Parathyroid adenoma (tissue), 2 donors: Measurements from ENCODE around the gene CTNND2.

ENCODE experiments used
- H2AFZ ChIP-seq: fragments of 300-600 bp; sonication (generic); one replicate; pipeline ENCODE4 v1.7.0; 2017; ENCODE audit warnings: antibody characterized with exemption, mild to moderate bottlenecking
- H3K27ac ChIP-seq: fragments of 300-600 bp; sonication (generic); one replicate; pipeline ENCODE4 v1.7.0; 2017
- H3K27me3 ChIP-seq: fragments of 300-600 bp; sonication (generic); one replicate; pipeline ENCODE4 v1.7.0; 2017; ENCODE audit warnings: low read length; ENCODE audit not compliant: control insufficient read depth, insufficient read depth
- H3K36me3 ChIP-seq: fragments of 300-600 bp; sonication (generic); one replicate; pipeline ENCODE4 v1.7.0; 2017; ENCODE audit warnings: low read length; ENCODE audit not compliant: control insufficient read depth, insufficient read depth
- H3K4me1 ChIP-seq: fragments of 300-600 bp; sonication (generic); one replicate; pipeline ENCODE4 v1.7.0; 2017; ENCODE audit warnings: control low read depth
- H3K4me2 ChIP-seq: fragments of 300-600 bp; sonication (generic); one replicate; pipeline ENCODE4 v1.7.0; 2017; ENCODE audit warnings: low read length
- H3K4me3 ChIP-seq: fragments of 300-600 bp; sonication (generic); one replicate; pipeline ENCODE4 v1.7.0; 2017; ENCODE audit warnings: low read depth, low read length
- H3K79me2 ChIP-seq: fragments of 300-600 bp; sonication (generic); one replicate; pipeline ENCODE4 v1.7.0; 2017; ENCODE audit warnings: control low read depth
- H3K9ac ChIP-seq: fragments of 300-600 bp; sonication (generic); one replicate; pipeline ENCODE4 v1.7.0; 2017; ENCODE audit warnings: mild to moderate bottlenecking
- H3K9me3 ChIP-seq: fragments of 300-600 bp; sonication (generic); one replicate; pipeline ENCODE4 v1.7.0; 2017; ENCODE audit warnings: low read length; ENCODE audit not compliant: control insufficient read depth
- TF ChIP-seq, protein P1 (sequence below): fragments of 300-600 bp; sonication (generic); IDR thresholded peaks from one replicate; pipeline ENCODE4 v1.7.0; 2017; ENCODE audit warnings: antibody characterized with exemption, mild to moderate bottlenecking
- donor health status: primary hyperparathyroidism.

CTNND2 gene

GRCh38 chr5:11268891-11269290 lies 635.4 kb downstream of the CTNND2 start:
- Histone ChIP-seq H3K9me3 (no peaks in the 10 kb centered on the region), H3K79me2 (no peaks in the 10 kb centered on the region), H3K4me1 (no peaks in the 10 kb centered on the region), H2AFZ (no peak overlapping the region), H3K27me3 (no peaks in the 10 kb centered on the region), H3K4me2 (no peak overlapping the region), H3K9ac (no peak overlapping the region), H3K4me3 (no peak overlapping the region), H3K36me3 (no peaks in the 10 kb centered on the region), H3K27ac (no peak overlapping the region)
- TF ChIP-seq, protein P1, sequence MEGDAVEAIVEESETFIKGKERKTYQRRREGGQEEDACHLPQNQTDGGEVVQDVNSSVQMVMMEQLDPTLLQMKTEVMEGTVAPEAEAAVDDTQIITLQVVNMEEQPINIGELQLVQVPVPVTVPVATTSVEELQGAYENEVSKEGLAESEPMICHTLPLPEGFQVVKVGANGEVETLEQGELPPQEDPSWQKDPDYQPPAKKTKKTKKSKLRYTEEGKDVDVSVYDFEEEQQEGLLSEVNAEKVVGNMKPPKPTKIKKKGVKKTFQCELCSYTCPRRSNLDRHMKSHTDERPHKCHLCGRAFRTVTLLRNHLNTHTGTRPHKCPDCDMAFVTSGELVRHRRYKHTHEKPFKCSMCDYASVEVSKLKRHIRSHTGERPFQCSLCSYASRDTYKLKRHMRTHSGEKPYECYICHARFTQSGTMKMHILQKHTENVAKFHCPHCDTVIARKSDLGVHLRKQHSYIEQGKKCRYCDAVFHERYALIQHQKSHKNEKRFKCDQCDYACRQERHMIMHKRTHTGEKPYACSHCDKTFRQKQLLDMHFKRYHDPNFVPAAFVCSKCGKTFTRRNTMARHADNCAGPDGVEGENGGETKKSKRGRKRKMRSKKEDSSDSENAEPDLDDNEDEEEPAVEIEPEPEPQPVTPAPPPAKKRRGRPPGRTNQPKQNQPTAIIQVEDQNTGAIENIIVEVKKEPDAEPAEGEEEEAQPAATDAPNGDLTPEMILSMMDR, result no peak

DNA sequence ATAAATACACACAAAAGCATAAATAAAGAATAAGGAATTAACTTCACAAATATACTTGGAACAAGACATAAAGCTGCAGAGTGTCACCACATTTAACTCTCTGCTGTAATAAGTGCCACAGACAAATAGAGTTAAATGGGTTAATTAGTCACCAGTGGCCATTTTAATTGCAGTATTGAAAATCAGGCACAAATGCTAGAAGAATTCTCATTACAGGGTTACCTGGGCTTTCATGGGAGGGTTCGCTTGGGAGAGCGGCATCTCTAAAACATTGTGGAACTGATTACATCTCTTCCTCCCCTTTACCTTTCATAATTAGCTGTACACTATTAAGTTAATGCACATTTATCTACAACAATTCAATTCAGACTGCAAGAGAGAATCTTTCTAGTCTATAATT lies 637.9 kb downstream of the CTNND2 start:
- Histone ChIP-seq H3K27me3 (no peaks in the 10 kb centered on the region), H3K36me3 (no peaks in the 10 kb centered on the region), H3K4me1 (no peaks in the 10 kb centered on the region), H3K79me2 (no peaks in the 10 kb centered on the region), H3K27ac (no peak overlapping the region), H3K9ac (no peak overlapping the region), H3K4me2 (no peak overlapping the region), H3K9me3 (no peaks in the 10 kb centered on the region), H3K4me3 (no peak overlapping the region), H2AFZ (no peak overlapping the region)
- TF ChIP-seq, protein P1, result no peak

DNA sequence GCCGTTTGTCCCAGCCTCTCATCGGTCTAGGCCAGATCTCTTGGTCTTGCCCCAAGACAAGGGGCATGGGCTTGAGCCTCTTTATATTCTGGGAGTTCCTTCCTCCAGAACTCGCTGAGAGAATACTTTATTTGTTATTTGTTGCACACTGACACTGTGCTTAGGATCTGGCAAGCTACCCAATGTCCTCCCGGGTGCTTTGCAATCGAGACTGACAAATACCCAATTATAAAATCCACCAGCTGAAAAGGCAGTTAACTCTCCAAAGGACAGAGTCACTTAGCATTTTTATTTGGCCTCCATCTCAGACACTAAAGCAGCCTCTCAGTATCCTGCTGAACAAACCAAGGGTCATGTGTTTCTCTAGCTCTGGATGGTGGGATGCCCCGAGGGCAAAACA lies 643.0 kb downstream of the CTNND2 start:
- no peaks in the 10 kb centered on the region for H3K36me3 ChIP-seq
- no peaks in the 10 kb centered on the region for H3K79me2 ChIP-seq
- TF ChIP-seq, protein P1, result no peak
- no peaks in the 10 kb centered on the region for H3K27me3 ChIP-seq
- no peaks in the 10 kb centered on the region for H3K9me3 ChIP-seq
- H3K4me2 ChIP-seq, result no peak overlapping the region
- no peak overlapping the region for H3K4me3 ChIP-seq
- no peak overlapping the region for H3K27ac ChIP-seq
- H3K9ac ChIP-seq, result no peak overlapping the region
- H2AFZ ChIP-seq, result no peak overlapping the region
- no peaks in the 10 kb centered on the region for H3K4me1 ChIP-seq

GRCh38 chr5:11258001-11258400 lies 646.2 kb downstream of the CTNND2 start:
- no peaks in the 10 kb centered on the region for H3K9me3 ChIP-seq
- no peaks in the 10 kb centered on the region for H3K4me1 ChIP-seq
- no peaks in the 10 kb centered on the region for H3K36me3 ChIP-seq
- no peak overlapping the region for H3K4me3 ChIP-seq
- H3K27ac ChIP-seq, result no peak overlapping the region
- H3K9ac ChIP-seq, result no peak overlapping the region
- H2AFZ ChIP-seq, result no peak overlapping the region
- TF ChIP-seq, protein P1, result no peak
- no peaks in the 10 kb centered on the region for H3K79me2 ChIP-seq
- no peaks in the 10 kb centered on the region for H3K27me3 ChIP-seq
- no peak overlapping the region for H3K4me2 ChIP-seq

DNA sequence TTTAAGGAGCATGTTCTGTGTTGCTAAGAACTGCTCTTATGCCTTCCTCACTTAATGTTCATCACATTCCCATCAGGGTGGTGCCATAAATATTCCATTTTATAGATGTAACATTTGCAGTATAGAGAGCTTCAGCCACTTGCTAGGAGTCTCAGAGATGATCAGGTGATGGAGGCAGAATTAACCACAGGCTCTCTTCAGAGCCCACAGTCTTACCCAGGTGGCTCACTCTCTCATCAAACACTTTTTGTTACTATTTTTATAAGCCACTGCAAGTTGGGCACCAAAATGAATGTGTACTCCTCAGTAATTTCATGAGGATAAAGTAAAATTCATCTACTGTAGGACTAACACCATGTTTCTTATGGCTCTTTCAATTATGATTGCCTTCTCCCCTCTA lies 651.7 kb downstream of the CTNND2 start:
- Histone ChIP-seq H3K4me3 (no peak overlapping the region), H3K4me1 (no peaks in the 10 kb centered on the region), H3K36me3 (no peaks in the 10 kb centered on the region), H3K27me3 (no peaks in the 10 kb centered on the region), H2AFZ (no peak overlapping the region), H3K9me3 (no peaks in the 10 kb centered on the region), H3K79me2 (no peaks in the 10 kb centered on the region), H3K4me2 (no peak overlapping the region), H3K9ac (no peak overlapping the region), H3K27ac (no peak overlapping the region)
- TF ChIP-seq, protein P1, result no peak
